HG03342 (cell line): ENCODE measurements around the gene ZNF865.

Experiments
- ATAC-seq: cut with Tn5 transposase; IDR thresholded peaks from one replicate; pipeline ENCODE4 v1.9.1; 2021; ENCODE audit warnings: mild to moderate bottlenecking, moderate library complexity; ENCODE audit not compliant: unreplicated experiment

Gene ZNF865

DNA sequence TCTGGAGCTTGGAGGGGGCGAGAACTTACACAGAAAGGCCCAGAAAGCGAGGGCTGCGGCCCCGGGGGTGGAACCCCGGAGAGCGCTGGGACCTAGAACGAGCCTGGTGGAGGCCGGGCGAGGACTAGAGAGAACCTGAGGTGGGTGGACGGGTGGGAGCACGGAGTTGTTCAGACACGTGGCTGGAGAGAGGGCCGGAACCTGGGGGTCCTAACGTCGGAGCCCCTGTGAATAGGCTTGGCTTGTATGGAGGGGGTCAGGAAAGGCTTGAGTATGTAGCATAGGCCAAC lies 38.4 kb downstream of the ZNF865 start:
- no peak for ATAC-seq

DNA sequence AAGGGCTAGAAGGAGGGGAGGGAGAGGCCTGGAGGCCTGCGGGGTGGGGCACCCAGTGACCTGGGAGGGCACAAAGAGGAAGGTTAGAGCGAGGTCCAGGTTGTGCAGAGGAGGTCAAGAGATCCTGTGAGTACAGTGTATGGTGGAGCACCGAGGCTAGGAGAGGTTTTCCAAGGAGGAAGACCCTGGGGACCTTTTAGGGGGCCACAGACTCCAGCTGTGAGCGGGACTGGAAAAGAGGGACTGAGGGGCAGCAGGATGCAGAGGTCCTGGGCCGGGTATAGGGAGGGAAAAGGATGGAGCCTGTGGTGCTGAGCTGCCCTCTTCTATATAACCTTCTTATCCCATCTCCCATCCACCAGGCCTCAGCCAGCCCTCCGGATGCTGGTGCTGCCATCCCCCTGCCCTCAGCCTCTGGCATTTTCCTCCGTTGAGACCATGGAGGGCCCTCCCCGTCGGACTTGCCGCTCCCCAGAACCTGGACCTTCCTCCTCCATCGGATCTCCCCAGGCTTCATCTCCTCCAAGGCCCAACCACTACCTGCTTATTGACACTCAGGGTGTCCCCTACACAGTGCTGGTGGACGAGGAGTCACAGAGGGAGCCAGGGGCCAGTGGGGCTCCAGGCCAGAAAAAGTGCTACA lies 38.9 kb downstream of the ZNF865 start:
- no peak for ATAC-seq

GRCh38 chr19:55644842-55645511 lies 39.5 kb downstream of the ZNF865 start:
- no peak for ATAC-seq

DNA sequence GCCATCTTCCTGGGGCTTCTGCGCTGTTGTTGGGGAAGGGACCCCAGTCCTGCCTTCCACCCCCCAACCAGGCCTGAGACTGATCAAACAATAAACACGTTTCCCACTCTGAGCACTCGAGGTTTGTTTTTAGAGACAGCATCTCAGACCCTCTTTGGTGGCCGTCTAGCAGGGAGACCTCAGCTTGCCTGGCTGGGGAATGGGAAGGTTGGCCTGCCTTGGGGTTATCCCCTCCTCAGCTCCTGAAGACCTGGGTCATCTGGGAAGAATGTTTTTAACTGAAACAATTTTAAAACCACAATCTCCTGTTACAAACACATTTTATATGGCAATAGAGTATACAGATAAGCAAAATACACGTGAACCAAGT lies 40.0 kb downstream of the ZNF865 start:
- ATAC-seq, result no peak

DNA sequence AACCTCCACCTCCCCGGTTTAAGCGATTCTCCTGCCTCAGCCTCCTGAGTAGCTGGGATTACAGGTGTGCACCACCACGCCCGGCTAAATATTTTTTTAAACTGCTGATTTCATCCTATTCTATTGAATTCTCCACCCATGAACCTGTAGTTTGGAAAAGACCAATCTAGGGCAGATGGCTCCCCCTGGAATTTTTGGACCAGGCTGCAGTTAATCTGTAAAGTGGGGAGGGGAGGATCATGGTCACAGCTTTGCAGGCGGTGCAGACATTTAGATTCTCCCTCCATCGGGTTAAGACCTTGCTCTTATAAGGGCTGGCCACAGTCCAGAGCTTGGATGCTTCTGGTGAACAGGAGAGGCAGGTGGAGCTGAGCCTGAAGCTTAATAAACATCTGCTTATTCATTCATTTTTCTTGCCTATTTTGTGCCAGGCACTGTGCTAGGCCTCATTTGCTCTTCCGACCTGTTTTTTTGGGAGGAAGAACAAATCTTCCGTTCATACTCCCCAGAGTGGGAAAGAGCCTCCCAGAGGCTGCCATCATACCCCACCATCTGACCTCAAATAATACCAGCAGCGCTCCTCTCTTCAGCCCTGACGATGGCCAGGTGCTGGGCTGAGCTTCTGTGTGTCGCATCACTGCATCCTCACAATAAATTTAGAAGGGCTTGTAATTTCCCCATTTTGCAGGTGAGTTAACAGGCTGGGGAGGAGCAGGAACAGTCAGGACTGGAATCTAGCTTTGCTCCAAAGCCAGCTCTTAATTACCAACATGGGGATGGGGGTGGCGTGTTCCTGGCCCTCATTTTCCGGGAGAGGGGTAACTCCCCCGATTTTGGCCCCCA lies 41.7 kb downstream of the ZNF865 start:
- no peak for ATAC-seq

GRCh38 chr19:55647732-55648584 lies 42.5 kb downstream of the ZNF865 start, which contains the start of gene CCDC106:
Gene CCDC106, plus strand, starts transcription at chr19:55648212. Its CDS starts 835 bp downstream, at chr19:55649047.
- no peak for ATAC-seq

- no peak for ATAC-seq
Measured at GRCh38 chr19:55648585-55649267, 43.3 kb downstream of the ZNF865 start.

DNA sequence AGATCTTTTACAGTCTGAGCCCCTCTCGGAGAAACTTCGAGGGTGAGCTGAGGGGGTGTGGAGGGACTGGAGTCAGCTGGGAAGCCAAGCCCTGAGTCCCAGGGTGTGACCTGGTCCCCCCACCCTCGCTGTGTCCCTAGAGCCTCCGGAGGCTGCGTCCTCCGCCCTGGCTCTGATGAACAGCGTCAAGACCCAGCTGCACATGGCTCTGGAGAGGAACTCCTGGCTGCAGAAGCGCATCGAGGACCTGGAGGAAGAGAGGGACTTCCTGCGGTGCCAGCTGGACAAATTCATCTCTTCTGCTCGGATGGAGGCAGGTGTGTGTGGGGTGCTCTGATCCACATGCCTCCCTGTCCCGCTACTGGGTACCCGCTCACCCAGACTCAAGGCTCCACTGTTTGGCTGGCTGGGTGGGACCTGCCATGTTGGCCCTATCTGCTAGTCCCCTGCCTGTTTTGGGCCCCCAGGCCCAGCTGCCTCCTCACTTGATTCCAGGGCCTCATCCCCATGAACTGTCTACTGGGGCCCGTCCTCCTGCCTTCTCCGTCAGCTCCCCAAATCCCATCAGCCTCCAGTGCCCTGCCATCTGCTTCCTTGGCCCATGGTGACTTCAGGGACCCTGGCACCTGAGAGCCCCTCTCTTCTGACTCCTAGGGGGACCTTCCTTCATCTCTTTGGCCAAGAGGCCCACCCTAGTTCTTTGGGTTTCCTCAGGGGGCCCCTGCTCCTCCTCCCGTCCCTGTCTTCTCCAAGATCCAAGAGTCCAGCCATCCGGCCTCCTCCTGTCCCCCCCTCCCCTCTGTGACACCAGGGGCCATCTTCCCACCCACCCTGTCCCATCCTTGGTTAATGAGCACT lies 44.0 kb downstream of the ZNF865 start:
- no peak for ATAC-seq

DNA sequence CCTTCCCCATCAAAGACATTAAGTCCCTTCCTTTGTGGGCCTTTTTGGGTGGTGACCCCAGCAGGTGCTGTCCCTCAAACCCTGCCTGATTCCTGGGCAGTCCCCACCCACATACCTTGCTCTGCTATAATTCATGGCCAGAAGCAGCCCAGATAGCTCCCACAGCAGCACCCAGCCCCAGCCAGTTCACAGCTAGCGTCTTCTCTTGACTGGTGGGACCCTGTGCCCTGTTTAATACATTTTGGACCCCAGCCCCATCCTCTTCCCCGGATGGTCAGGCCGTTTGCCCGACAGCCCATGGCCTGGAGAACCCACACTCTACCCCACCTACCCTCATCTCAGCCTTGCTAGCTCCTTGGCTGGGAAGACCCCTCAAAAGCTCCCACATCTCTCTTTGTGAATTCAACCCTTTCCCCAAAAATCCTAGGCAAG lies 44.7 kb downstream of the ZNF865 start:
- ATAC-seq, result no peak

DNA sequence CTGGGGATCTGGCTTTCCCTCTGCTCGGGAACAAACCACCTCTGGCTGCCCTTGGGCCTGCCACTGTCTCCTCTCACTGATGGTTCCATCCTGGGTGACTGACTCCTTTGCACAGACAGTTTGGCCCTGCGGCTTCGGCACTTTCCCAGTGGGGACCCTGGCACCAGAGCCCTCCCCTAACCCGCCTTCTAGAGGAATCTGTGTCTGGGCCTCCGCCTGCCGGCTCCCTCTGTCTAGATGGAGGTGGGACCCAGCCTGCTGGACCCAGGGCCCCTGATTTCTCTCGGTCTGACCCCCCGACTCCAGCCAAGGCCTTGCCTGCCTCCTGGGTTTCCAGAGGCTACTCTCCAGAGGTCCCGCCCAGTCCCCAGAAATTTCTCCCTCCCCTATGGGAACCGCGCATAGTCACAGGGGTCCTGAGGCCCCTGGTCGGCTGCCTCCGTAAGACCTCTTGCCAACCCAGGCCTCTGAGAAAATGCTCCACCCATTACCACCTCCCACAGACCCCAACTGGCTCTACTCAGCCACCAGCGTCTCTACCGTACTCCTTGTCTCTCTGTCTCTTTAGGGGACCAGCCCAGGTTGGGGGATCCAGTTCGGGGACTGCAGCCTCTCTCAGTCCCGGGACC lies 45.3 kb downstream of the ZNF865 start:
- no peak for ATAC-seq

- ATAC-seq, result no peak
Measured at GRCh38 chr19:55651236-55651635, 45.8 kb downstream of the ZNF865 start.

DNA sequence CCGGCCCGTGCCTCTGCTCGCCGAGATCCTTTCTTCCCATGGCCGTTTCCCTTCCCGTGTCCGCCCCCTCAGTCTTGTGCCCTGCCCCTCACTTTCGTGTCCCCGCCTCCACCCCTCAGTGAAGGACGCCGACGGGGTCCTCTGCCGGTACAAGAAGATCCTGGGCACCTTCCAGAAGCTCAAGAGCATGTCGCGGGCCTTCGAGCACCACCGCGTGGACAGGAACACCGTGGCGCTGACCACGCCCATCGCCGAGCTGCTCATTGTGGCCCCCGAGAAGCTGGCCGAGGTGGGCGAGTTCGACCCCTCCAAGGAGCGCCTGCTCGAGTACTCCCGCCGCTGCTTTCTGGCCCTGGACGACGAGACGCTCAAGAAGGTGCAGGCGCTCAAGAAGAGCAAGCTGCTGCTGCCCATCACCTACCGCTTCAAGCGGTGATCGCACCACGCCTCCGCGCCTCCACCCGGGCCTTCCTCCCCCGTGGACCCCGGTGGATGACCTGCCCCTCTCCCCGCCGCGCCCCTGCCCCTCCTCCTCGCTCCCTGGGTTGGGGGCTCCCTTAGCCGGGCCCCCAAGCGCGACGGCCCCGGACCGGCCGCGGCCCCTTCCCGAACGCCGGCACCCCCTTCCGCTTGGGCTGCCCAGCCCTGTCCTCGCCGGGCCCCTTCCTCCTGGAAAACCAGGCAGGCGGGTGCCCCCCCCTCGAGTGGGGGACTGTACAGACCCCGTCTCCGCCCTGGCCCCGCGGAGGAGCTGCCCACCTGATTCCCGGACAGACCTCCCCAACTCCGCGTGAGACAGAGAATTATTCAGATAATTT lies 47.1 kb downstream of the ZNF865 start:
- ATAC-seq, result no peak

DNA sequence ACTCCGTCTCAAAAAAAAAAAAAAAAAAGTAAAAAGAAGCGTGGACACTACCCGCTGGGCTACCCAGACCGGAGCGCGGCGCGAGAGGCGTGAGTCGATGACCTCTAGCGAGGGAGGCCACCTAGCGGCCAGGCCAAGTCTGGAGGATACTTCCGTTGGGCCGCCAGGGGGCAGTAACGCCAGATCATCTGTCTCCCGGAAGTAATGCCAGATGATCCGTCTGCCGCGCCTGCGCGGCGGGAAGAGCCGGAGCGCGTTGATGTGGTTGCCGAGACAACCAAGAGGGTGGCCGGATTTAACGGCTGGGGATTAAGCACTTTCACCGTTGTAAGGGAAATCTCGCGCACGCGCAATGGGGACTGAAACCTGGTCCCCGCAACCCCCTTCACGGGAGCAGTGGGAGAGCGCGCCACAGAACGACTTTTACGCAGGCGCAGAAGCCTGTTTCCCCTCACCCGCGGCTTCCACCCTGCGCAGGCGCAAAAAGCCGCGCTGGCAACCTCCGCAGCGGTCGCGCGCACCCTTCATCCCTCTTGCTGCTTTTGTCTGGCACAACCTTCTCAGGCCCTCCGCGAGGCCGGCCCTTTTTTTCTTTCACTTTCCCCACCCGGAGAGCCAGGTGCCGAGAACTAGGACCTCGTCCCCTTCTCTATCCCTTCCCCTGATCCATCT lies 48.3 kb downstream of the ZNF865 start:
- ATAC-seq, result peak; percentile 42

GRCh38 chr19:55654323-55654867 lies 48.9 kb downstream of the ZNF865 start:
- ATAC-seq, result peak; percentile 54

GRCh38 chr19:55654868-55655647 lies 49.6 kb downstream of the ZNF865 start, which contains the start of gene U2AF2:
Gene U2AF2, plus strand, starts transcription at chr19:55655035. Its CDS starts 70 bp downstream, at chr19:55655105.
- ATAC-seq, result peak; percentile 27

DNA sequence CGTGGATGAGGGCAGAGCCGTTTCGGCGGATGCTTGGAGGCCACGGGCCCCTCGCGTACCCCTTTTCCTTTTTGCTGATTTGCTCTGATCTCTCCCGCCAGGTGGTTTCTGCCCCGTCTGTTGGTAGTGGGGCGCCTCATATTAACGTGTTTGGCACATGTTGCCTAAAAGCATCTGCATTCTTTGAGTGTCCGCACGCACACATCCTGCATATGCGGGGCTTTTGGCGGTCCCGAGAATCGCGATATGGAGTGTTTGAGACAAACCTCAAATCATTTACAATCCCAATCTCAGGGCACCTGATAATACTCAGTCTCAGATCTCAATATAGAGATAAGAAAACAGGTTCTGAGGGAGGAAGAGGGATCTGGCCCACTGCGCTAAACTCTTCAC lies 50.2 kb downstream of the ZNF865 start:
- no peak for ATAC-seq

DNA sequence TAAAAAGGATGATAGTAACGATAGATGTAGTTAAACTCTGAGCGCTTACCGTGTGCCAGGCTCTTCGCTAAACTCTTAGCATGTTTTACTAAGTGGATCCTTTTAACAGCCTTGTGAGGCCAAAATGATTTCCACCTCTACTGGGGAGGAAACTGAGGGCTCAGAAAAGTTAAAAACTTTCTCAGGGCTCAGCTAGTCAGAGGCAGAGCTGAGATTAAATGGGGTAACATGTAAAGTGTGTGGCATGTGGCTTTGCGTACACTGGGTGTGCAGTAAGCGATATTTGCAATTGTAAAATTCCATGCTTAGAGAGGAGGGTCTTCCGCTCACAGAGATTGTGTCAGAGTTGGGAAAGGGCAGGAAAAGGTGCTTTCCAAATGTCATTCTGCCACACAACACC lies 51.1 kb downstream of the ZNF865 start:
- no peak for ATAC-seq
